ENCODE results near the gene CCDC142. TPM values are rescaled to one million over a fixed set of nuclear protein-coding genes. Genes with fewer than 3 reads are reported as not detected.

Gene CCDC142
- total and polyA plus RNA-seq, 9 of the 15 experiments (the other 6 are each of a cell fraction or from before 2014, with no cell fraction given), result 0.55 to 11.7 (median 7.2) TPM

GRCh38 chr2:74499267-74499939 lies 16.6 kb upstream of the CCDC142 start, which contains the start of gene LBX2:
LBX2 (minus strand) TSS chr2:74499603; CDS start chr2:74499537, 66 bp downstream.
- ATAC-seq (no peak), DNase-seq (ENCODE audit: extremely low read depth in 1 of 4, low spot score in 3 of 4) (no peak), FAIRE-seq (no peak)
- in situ Hi-C loops (cut with MboI), result no loop called here
- H2AFZ ChIP-seq (ENCODE audit: low read depth, low read length), result no peak within 1 kb of the TSS
- 96% methylated on average over 30 of the region's 65 CpGs for WGBS (ENCODE audit: insufficient coverage, low coverage, missing lambda C conversion rate)
- H3K9me3 ChIP-seq (replicated peaks; ENCODE audit: control insufficient read depth, insufficient read depth, low read depth, low read length), result no peaks in the 10 kb centered on the region
- H3K4me1 ChIP-seq (replicated peaks in 1 of 2; ENCODE audit: control insufficient read depth in 2 of 2, insufficient read depth in 2 of 2, low read length in 2 of 2), result peaks cover 15 to 50% of the 10 kb centered on the region in 2 experiments; a peak in 4 of 5 replicates
- H3K9ac ChIP-seq (ENCODE audit: insufficient read depth in 1 of 2, low read depth in 2 of 2, low read length in 2 of 2), result no peak within 1 kb of the TSS
- no peaks in the 10 kb centered on the region for H3K9me1 ChIP-seq (ENCODE audit: control insufficient read depth, insufficient read depth, low read length)
- no peak within 1 kb of the TSS for H3K4me3 ChIP-seq
- ChIA-PET POLR2A (interaction anchor here (0.7 to 2.4 kb wide), 3 partner anchors 9 to 1114 kb away, joined by 3 to 13 read pairs (median 13); partner anchors contain the start of gene ALMS1), CTCF (ENCODE audit: low intra/inter-chr PET ratio) (no interaction called here)
- no peaks in the 10 kb centered on the region for H4K20me1 ChIP-seq (replicated peaks; ENCODE audit: control insufficient read depth, insufficient read depth, low read length)
- no peaks in the 10 kb centered on the region for H3K27me3 ChIP-seq (ENCODE audit: control insufficient read depth in 2 of 2, insufficient read depth in 2 of 2, low read length in 2 of 2)
- BruUV-seq (replicated peaks), result no TSS peak
- H3K4me2 ChIP-seq (ENCODE audit: insufficient read depth, low read length), result no peak within 1 kb of the TSS
- TF ChIP-seq ZNF280A (IDR thresholded peaks at IDR 0.05; ENCODE audit: low read depth, partially characterized antibody) (no peak), POLR2G (IDR thresholded peaks at IDR 0.05; ENCODE audit: low read depth, low read length) (peak; percentile 75), CCNT2 (IDR thresholded peaks at IDR 0.05; ENCODE audit: borderline replicate concordance, extremely low read depth, insufficient read length, low read depth, low read length) (no peak)
- peaks cover 19% of the 10 kb centered on the region for H3K79me2 ChIP-seq (ENCODE audit: control insufficient read depth, insufficient read depth, low read length)
- intact Hi-C loops (cut with micrococcal nuclease), result no loop called here
- peaks cover under 1% of the 10 kb centered on the region; the same call in 1 of the 3 replicates for H3K36me3 ChIP-seq (ENCODE audit: control insufficient read depth, insufficient read depth, low read length)
- no peak within 1 kb of the TSS for H3K27ac ChIP-seq (ENCODE audit: extremely low read depth, low read depth, low read length)

All from K562 (cell line).